ENCODE results near the gene FIBCD1.

FIBCD1 gene

DNA sequence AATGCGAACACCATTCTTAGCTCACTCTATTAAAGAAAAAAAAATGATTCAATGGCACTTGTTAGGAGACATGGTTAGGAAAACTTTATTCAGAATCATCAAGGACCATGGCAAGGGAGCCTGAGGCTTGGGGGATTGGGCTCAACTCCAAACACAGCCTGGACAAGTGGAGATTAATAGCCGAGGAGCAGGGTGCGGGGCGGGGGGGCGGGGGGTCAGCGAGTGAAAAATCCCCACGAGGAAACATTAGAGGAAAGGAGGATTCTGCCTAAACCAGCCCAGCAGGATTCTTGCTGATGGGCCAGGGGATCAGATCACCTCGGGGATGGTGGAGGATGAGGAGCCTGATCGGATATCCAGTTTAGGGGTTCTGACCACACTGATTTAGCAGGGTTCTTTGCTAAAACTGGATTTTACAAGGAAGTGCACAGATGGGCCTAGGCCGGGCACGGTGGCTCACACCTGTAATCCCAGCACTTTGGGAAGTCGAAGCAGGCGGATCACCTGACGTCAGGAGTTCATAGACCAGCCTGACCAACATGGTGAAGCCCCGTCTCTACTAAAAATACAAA lies 24.4 kb upstream of the FIBCD1 start:
- Histone ChIP-seq H3K27ac (ENCODE audit: low read depth, low read length, poor library complexity, severe bottlenecking) (no peak overlapping the region), H3K9ac (ENCODE audit: low read length) (no peak overlapping the region), H3K9me3 (ENCODE audit: low read length) (no peaks in the 10 kb centered on the region), H3K4me1 (ENCODE audit: insufficient read depth, low read length, severe bottlenecking) (no peaks in the 10 kb centered on the region), H3K4me3 (ENCODE audit: low read depth, low read length, poor library complexity, severe bottlenecking) (no peak overlapping the region), H4K20me1 (ENCODE audit: insufficient read depth, low read length) (no peaks in the 10 kb centered on the region), H3F3A (ENCODE audit: insufficient read depth, low read length) (no peaks in the 10 kb centered on the region), H2AFZ (ENCODE audit: low read length) (no peak overlapping the region), H3K27me3 (ENCODE audit: insufficient read depth, low read length) (peaks cover 10% of the 10 kb centered on the region), H3K36me3 (ENCODE audit: insufficient read depth, low read length) (no peaks in the 10 kb centered on the region; the same call in 1 of the 2 replicates), H3K79me2 (ENCODE audit: insufficient read depth, low read length) (no peaks in the 10 kb centered on the region), H3K4me2 (ENCODE audit: low read length) (no peak overlapping the region), H3K9me2 (ENCODE audit: low read depth, low read length) (no peaks in the 10 kb centered on the region)
- no peak for TF ChIP-seq EZH2 (IDR thresholded peaks at IDR 0.05; ENCODE audit: borderline replicate concordance, low read length)
- TF ChIP-seq, protein P1, sequence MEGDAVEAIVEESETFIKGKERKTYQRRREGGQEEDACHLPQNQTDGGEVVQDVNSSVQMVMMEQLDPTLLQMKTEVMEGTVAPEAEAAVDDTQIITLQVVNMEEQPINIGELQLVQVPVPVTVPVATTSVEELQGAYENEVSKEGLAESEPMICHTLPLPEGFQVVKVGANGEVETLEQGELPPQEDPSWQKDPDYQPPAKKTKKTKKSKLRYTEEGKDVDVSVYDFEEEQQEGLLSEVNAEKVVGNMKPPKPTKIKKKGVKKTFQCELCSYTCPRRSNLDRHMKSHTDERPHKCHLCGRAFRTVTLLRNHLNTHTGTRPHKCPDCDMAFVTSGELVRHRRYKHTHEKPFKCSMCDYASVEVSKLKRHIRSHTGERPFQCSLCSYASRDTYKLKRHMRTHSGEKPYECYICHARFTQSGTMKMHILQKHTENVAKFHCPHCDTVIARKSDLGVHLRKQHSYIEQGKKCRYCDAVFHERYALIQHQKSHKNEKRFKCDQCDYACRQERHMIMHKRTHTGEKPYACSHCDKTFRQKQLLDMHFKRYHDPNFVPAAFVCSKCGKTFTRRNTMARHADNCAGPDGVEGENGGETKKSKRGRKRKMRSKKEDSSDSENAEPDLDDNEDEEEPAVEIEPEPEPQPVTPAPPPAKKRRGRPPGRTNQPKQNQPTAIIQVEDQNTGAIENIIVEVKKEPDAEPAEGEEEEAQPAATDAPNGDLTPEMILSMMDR (IDR thresholded peaks at IDR 0.05; ENCODE audit: low read length), result no peak

DNA sequence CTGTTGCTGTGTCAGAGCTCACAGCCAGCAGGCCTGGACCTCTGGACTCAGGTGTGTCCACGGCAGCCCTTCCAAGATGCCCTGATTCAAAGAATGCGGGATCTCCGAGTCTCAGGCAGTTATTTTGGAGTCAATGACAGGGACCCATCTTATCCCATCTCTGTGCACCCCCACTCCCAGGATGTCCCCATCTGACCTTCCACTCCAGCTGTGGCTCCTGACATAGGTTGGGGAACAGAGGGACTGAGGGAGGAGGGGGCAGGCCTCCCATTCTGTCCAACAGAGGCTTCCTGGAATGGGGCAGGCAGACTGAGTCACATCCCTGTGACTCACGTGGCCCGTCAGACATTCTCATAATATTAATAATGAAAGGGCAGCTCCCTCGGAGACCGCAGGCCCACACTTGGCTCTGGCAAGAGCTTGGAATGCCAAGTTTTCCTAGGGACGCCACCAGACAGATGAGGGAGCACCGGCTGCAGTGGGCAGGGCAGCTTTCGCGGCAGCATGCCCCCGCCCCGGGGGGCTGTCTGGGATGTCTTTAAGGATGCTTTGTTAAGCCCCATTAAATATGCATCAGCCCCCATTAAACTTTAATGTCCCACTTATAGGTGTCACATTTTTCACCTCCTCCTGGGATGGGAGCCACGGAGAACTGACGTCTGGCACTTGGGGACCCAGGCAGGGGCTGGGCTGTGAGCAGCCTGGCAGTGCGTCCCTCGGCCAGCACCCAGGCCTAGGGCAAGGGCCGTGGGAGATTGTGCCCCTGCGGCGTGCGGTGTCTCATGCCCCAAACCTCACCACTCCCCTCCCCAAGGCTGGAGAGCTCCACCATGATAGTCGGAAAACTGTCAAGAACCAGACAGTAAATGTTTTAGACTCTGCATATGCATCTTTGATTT lies 23.6 kb upstream of the FIBCD1 start:
- H3F3A ChIP-seq (ENCODE audit: insufficient read depth, low read length), result no peaks in the 10 kb centered on the region
- no peak overlapping the region for H3K9ac ChIP-seq (ENCODE audit: low read length)
- H2AFZ ChIP-seq (ENCODE audit: low read length), result no peak overlapping the region
- no peaks in the 10 kb centered on the region; the same call in 1 of the 2 replicates for H3K36me3 ChIP-seq (ENCODE audit: insufficient read depth, low read length)
- TF ChIP-seq, protein P1 (IDR thresholded peaks at IDR 0.05; ENCODE audit: low read length), result no peak
- no peak for TF ChIP-seq EZH2 (IDR thresholded peaks at IDR 0.05; ENCODE audit: borderline replicate concordance, low read length)
- H3K27ac ChIP-seq (ENCODE audit: low read depth, low read length, poor library complexity, severe bottlenecking), result no peak overlapping the region
- no peaks in the 10 kb centered on the region for H3K79me2 ChIP-seq (ENCODE audit: insufficient read depth, low read length)
- H3K9me3 ChIP-seq (ENCODE audit: low read length), result no peaks in the 10 kb centered on the region
- no peaks in the 10 kb centered on the region for H3K9me2 ChIP-seq (ENCODE audit: low read depth, low read length)
- H3K4me2 ChIP-seq (ENCODE audit: low read length), result no peak overlapping the region
- H4K20me1 ChIP-seq (ENCODE audit: insufficient read depth, low read length), result no peaks in the 10 kb centered on the region
- H3K4me1 ChIP-seq (ENCODE audit: insufficient read depth, low read length, severe bottlenecking), result no peaks in the 10 kb centered on the region
- H3K4me3 ChIP-seq (ENCODE audit: low read depth, low read length, poor library complexity, severe bottlenecking), result no peak overlapping the region
- peaks cover 6% of the 10 kb centered on the region for H3K27me3 ChIP-seq (ENCODE audit: insufficient read depth, low read length)

DNA sequence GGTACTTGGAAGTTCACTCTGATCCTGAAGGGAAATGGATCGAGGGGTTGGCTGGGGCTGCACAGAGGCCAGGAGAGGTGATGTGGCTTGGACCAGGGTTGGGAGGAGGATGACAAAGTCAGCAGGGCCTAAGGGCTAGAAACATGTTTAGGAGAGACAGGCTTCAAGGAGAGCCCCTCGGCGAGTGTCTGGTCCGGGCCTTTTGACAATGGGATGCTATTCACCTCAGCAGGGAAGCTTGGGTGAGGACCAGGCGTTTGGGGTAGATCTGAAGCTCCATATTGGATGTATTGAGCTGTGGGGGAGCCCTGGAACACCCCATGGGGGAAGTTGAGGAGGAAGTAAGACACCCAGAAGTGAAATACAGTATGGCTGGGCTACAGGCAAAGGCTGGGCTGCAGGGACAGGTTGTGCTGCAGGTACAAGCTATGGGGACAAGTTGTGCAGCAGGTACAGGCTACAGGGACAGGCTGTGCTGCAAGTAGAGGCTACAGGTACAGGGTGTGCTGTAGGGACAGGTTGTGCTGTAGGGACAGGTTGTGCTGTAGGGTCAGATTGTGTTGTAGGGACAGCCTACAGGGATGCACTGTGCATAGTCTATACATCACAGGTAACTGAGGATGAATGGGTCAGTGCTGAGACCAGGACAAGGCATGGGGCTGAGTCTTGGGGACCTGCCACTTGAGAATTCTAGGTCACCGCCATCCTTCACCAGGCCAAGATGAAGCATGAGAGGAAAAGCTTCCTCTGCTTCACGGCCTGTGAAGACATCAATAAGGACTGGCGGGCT lies 22.7 kb upstream of the FIBCD1 start:
- H4K20me1 ChIP-seq (ENCODE audit: insufficient read depth, low read length), result no peaks in the 10 kb centered on the region
- H3K36me3 ChIP-seq (ENCODE audit: insufficient read depth, low read length), result no peaks in the 10 kb centered on the region; the same call in 1 of the 2 replicates
- no peaks in the 10 kb centered on the region for H3K79me2 ChIP-seq (ENCODE audit: insufficient read depth, low read length)
- no peak overlapping the region for H3K9ac ChIP-seq (ENCODE audit: low read length)
- H3K9me3 ChIP-seq (ENCODE audit: low read length), result no peaks in the 10 kb centered on the region
- H3K4me3 ChIP-seq (ENCODE audit: low read depth, low read length, poor library complexity, severe bottlenecking), result no peak overlapping the region
- H3K27ac ChIP-seq (ENCODE audit: low read depth, low read length, poor library complexity, severe bottlenecking), result no peak overlapping the region
- H3F3A ChIP-seq (ENCODE audit: insufficient read depth, low read length), result no peaks in the 10 kb centered on the region
- H3K4me1 ChIP-seq (ENCODE audit: insufficient read depth, low read length, severe bottlenecking), result no peaks in the 10 kb centered on the region
- H2AFZ ChIP-seq (ENCODE audit: low read length), result no peak overlapping the region
- no peak overlapping the region for H3K4me2 ChIP-seq (ENCODE audit: low read length)
- H3K27me3 ChIP-seq (ENCODE audit: insufficient read depth, low read length), result peaks cover 4% of the 10 kb centered on the region; the same call in 1 of the 2 replicates
- TF ChIP-seq, protein P1 (IDR thresholded peaks at IDR 0.05; ENCODE audit: low read length), result no peak
- no peak for TF ChIP-seq EZH2 (IDR thresholded peaks at IDR 0.05; ENCODE audit: borderline replicate concordance, low read length)
- H3K9me2 ChIP-seq (ENCODE audit: low read depth, low read length), result no peaks in the 10 kb centered on the region
